GM13976 (cell line): ENCODE measurements around the gene HIRA.
"Not testable (repeated sequence)": the region's sequence is repeated elsewhere in the genome, so short reads cannot be mapped to it uniquely, and the experiment has no call there.

Experiments used
- DNase-seq: peaks from one replicate; pipeline ENCODE4 v3.0.0; 2012; ENCODE audit warnings: low spot score
- in situ Hi-C: fragments of 300-500 bp; cut with MboI; formaldehyde crosslinking; loops from one replicate; pipeline ENCODE4 v1.12.0; 2022; ENCODE audit warnings: low sequenced_read_pairs, mixed read lengths, inconsistent platforms; ENCODE audit not compliant: unreplicated experiment
- TF ChIP-seq, protein P1 (sequence below): IDR thresholded peaks from 2 replicates; pipeline ENCODE4 v1.5.1; 2012; ENCODE audit warnings: borderline replicate concordance, mild to moderate bottlenecking; ENCODE audit not compliant: insufficient read depth; ENCODE audit errors: extremely low read depth, missing control alignments, control extremely low read depth

Gene HIRA

DNA sequence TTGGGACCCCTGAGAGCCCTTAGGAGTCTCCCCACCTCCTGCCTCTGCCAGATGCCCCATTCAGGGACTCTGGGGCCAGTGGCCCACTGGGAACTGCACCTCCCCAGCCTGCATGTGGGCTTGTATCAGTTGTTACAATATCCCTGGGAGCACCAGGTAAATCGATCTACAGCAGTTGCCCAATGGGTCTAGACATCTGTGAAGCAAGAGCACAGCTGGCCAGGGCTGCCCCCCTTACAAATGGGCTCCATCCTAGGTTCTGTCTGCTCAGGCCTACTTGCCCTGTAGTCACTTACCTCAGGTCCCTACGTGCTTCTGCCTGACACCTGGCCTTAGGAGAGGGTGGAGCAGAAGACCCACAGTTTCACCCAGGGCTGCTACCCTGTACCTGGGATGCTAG lies 62.7 kb downstream of the HIRA start:
- in situ Hi-C loops: no loop called here
- DNase-seq: no peak
- TF ChIP-seq, protein P1, sequence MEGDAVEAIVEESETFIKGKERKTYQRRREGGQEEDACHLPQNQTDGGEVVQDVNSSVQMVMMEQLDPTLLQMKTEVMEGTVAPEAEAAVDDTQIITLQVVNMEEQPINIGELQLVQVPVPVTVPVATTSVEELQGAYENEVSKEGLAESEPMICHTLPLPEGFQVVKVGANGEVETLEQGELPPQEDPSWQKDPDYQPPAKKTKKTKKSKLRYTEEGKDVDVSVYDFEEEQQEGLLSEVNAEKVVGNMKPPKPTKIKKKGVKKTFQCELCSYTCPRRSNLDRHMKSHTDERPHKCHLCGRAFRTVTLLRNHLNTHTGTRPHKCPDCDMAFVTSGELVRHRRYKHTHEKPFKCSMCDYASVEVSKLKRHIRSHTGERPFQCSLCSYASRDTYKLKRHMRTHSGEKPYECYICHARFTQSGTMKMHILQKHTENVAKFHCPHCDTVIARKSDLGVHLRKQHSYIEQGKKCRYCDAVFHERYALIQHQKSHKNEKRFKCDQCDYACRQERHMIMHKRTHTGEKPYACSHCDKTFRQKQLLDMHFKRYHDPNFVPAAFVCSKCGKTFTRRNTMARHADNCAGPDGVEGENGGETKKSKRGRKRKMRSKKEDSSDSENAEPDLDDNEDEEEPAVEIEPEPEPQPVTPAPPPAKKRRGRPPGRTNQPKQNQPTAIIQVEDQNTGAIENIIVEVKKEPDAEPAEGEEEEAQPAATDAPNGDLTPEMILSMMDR: no peak

DNA sequence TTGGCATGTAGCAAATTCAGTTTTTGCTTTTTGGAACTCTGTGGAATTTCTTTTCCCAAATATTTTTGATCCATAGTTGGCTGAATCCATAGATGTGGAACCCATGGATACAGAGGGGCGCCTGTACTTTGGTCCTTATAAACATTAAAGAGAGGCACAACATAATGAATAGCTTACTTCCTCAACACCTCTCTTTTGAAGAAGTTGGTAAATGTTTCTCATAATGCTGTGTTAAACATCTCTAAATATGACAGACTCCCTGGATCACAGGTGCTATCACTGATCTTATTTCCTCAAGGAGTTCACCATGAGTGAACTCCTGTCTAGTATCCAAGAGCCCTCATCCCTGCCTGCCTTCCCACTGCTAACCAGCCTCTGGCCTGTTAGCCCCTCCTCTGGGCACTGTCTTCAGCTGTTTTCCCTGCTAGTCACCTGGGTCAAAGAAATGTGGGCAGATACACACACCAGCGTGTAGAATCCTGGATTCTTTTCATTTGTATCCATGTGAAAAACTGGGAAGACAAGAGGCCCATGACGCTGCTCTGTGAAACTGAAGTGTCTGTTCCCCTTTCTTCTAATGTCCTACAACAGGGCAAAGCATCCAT lies 63.7 kb downstream of the HIRA start:
- TF ChIP-seq, protein P1: no peak
- DNase-seq: no peak
- in situ Hi-C loops: no loop called here

DNA sequence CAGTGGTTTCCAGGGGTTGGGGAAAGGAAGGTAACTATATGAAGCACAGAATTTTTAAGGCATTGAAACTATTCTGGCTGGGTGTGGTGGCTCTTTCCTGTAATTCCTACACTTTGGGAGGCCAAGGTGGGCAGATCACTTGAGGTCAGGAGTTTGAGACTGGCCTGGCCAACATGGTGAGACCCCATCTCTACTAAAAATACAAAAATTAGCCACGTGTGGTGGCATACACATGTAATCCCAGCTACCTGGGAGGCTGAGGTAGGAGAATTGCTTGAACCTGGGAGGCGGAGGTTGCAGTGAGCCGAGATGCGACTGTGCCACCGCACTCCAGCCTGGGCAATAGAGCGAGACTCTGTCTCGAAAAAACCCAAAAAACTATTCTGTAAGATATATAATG lies 68.0 kb downstream of the HIRA start:
- DNase-seq, in situ Hi-C loops: not testable (repeated sequence)

DNA sequence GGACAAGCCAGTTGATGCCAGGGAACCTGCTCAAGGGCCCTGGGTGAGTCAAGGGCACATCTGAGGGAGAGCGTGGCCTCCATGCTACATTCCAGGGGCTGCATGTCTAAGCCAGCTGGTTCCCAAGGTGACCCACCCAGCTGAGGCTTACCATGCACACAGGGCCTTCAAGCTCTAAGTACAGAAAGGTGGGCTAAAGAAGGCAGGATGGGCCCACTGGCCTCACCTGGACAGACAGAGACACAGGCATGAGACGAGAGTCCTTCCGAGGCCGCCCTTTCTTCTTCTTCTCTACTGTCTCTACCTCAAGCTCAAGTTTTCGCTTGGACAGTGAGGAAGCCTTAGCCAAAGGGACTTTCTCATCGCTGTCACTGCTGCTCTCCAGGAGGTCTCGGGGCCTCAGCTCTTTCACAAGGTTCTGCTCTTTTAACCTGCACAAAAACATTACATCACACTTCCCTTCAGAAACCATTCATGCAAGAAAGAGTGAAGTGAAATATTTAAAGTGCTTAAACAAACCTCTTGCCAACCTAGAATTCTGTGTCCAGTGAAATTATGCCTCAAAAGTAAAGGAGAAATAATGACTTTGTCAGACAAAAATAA lies 69.9 kb downstream of the HIRA start:
- in situ Hi-C loops: no loop called here
- TF ChIP-seq, protein P1: no peak
- peak; percentile 86 for DNase-seq

DNA sequence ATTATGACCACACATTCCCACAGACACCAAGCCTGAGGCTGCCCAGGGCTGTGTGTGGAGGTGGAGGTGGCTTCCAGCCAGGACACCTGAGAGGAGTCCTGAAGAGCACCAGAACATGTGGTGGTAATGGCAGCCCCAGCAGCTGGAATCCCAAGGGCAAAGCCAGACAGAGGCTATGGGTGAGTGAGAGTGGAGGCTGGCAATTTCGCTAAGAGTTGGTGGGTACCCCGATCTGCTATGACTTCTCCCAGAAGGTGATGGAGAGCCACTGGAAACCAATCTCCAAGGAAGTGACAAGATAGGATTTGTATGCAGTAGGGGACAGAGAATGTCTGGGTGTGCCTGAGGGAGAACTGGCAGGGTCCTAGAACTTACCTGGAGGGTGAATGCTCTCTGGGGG lies 70.7 kb downstream of the HIRA start:
- TF ChIP-seq, protein P1: no peak
- DNase-seq: no peak
- in situ Hi-C loops: no loop called here

DNA sequence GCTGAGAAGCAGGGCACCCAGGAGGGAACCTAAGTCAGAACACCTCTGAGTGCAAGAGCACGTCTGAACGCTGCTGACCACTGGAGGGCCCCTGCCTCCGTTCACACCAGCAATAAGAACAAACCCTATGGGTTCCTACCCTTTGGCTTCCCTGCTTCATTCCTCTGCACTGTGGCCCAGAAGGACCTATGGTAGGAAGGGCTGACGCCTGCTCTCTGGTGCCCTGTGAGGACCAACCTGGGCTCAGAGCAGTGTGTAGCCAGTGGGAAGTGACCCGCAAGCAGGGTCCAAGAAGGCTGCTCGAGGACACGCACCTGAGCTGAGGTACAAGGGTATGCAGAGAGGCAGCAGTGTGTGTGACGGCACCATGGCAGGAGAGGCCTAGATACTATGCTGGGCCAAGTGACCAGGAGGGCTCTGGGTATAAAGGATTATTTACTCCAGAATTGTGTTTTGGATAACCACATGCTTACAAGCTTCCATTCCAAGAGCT lies 71.2 kb downstream of the HIRA start:
- DNase-seq: no peak
- TF ChIP-seq, protein P1: no peak
- in situ Hi-C loops: no loop called here

DNA sequence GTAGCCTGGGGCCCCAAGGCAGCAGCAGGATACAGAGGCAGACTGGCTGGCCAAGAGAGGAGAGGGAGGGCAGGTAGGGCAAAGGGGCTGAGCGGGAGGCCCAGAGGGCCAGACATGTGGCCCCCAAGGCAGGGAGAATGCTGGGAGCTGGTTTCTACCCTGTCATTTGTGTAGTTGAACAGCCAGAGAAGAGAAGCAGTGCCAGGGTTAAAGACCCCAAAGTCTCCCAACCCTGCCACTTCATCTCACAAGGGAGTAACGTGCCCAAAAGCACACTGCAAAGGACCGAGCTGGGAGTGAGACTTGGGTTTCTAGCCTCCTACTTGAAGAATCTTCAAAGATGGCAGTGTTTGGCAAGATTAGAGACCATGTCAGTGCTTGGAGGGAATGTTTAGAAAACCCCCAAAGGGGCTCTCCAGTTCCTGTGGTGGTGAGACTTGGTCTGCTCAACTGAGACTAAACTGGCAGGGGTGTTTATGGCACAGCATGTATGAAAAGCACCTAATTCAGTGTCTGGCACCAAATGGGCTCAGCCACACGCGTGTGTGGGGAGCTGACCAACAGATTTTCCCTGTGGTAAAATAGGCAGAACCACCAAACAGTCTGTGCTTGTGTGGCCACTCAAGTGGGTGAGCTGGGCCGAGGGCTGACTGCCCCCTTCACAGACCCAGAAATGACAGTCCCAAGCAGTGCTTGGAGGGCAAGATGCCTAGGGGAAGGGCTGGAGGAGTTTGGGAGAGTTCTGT lies 71.8 kb downstream of the HIRA start:
- DNase-seq: no peak
- in situ Hi-C loops: no loop called here
- TF ChIP-seq, protein P1: no peak
